Measurements from ENCODE around the gene ATL2. TPM values are rescaled to one million over a fixed set of nuclear protein-coding genes. Genes with fewer than 3 reads are reported as not detected.

Gene ATL2
- total and polyA plus RNA-seq, 2 donors (not counting 3 experiments of a cell fraction or from before 2014, with no cell fraction given), result 23.9 to 45.5 TPM

DNA sequence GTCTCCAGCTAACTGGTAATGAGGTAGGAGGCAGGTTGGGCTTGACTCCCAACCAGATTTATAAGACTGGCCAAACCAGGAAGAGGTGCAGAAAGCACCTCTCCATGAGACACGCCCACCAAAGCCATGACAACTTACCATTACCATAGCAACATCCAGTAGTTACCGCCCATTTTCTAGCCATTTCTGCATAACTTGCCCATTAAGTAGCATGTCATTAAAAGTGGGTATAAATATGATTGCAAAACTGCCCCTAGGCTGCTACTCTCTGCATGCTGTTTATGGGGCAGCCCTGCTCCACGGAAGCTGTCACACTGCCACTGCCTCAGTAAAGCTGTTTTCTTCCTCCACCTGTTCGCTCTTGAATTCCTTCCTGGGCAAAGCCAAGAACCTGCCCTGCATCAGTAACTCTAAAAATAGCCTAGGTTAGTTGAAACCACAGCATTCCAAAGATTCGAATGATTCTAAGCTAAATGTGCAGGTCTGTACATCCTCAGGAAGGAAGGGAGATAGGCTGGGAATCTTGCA lies 131.9 kb downstream of the ATL2 start:
- Histone ChIP-seq H3K79me2 (ENCODE audit: control insufficient read depth, insufficient read depth, low read length) (no peaks in the 10 kb centered on the region), H3K4me1 (ENCODE audit: control insufficient read depth, extremely low read depth, insufficient read depth, low read length) (no peaks in the 10 kb centered on the region), H3K9ac (replicated peaks; ENCODE audit: extremely low read depth, insufficient read depth, low read length) (no peak overlapping the region), H3K4me3 (replicated peaks in 1 of 3; ENCODE audit: insufficient read depth in 1 of 3, low read depth in 1 of 3, low read length in 3 of 3) (no peak overlapping the region), H2AFZ (ENCODE audit: low read depth, low read length) (no peak overlapping the region), H3K9me3 (replicated peaks; ENCODE audit: control insufficient read depth, insufficient read depth, low read length) (no peaks in the 10 kb centered on the region), H3K9me1 (replicated peaks; ENCODE audit: control insufficient read depth, extremely low read depth, insufficient read depth, low read length) (no peaks in the 10 kb centered on the region), H3K27ac (ENCODE audit: insufficient read depth, low read depth, low read length) (no peak overlapping the region), H3K27me3 (ENCODE audit: control insufficient read depth in 2 of 2, insufficient read depth in 2 of 2, low read length in 2 of 2) (no peaks in the 10 kb centered on the region), H3K4me2 (ENCODE audit: insufficient read depth, low read length) (no peak overlapping the region), H3K36me3 (ENCODE audit: control insufficient read depth in 2 of 2, extremely low read depth in 1 of 2, insufficient read depth in 2 of 2, low read length in 2 of 2) (no peaks in the 10 kb centered on the region), H4K20me1 (replicated peaks; ENCODE audit: control insufficient read depth, extremely low read depth, insufficient read depth, low read length) (no peaks in the 10 kb centered on the region)
- DNase-seq (ENCODE audit: low read depth, low spot score) (no peak), FAIRE-seq (no peak)
- ChIA-PET CTCF (interaction anchor here (0.5 to 1.9 kb wide), 2 partner anchors 29 to 129 kb away, joined by 3 to 4 read pairs; no protein-coding TSS in a partner anchor), POLR2A (no interaction called here)
- TF ChIP-seq GATA2 (IDR thresholded peaks at IDR 0.05; ENCODE audit: insufficient read depth, insufficient read length, low read depth, low read length) (no peak), EZH2 (IDR thresholded peaks at IDR 0.05; ENCODE audit: borderline replicate concordance, low read depth, low read length, severe bottlenecking) (no peak), JUN (IDR thresholded peaks at IDR 0.05; ENCODE audit: borderline replicate concordance, insufficient read depth, insufficient read length, low read depth) (no peak), MYC (IDR thresholded peaks at IDR 0.05; ENCODE audit: low read depth, low read length) (no peak), FOS (IDR thresholded peaks at IDR 0.05; ENCODE audit: borderline replicate concordance, insufficient read depth, low read length) (no peak), POLR2A (IDR thresholded peaks at IDR 0.05; ENCODE audit: low read depth, low read length) (no peak), MAX (IDR thresholded peaks at IDR 0.05; ENCODE audit: insufficient read depth, insufficient read length) (no peak), POLR2AphosphoS5 (IDR thresholded peaks at IDR 0.05; ENCODE audit: insufficient read depth, low read depth, low read length) (no peak)
- TF ChIP-seq, protein P1, sequence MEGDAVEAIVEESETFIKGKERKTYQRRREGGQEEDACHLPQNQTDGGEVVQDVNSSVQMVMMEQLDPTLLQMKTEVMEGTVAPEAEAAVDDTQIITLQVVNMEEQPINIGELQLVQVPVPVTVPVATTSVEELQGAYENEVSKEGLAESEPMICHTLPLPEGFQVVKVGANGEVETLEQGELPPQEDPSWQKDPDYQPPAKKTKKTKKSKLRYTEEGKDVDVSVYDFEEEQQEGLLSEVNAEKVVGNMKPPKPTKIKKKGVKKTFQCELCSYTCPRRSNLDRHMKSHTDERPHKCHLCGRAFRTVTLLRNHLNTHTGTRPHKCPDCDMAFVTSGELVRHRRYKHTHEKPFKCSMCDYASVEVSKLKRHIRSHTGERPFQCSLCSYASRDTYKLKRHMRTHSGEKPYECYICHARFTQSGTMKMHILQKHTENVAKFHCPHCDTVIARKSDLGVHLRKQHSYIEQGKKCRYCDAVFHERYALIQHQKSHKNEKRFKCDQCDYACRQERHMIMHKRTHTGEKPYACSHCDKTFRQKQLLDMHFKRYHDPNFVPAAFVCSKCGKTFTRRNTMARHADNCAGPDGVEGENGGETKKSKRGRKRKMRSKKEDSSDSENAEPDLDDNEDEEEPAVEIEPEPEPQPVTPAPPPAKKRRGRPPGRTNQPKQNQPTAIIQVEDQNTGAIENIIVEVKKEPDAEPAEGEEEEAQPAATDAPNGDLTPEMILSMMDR (IDR thresholded peaks at IDR 0.05; ENCODE audit: extremely low read depth in 1 of 2, insufficient read depth in 1 of 2, low read depth in 1 of 2, low read length in 2 of 2), result no peak
- dilution Hi-C loops (cut with MboI; ENCODE audit: extremely low pct_ligation_motif_present, low sequenced_read_pairs) (no loop called here), intact Hi-C loops (cut with micrococcal nuclease) (no loop called here)
- BruUV-seq (replicated peaks), result no TSS peak
